Measurements from ENCODE around the gene LITAF. TPM values are rescaled to one million over a fixed set of nuclear protein-coding genes. Genes with fewer than 3 reads are reported as not detected.

Gene LITAF
- total RNA-seq, 1 experiment from 2014 or later: 84.2 TPM

GRCh38 chr16:11557801-11558200, 28.9 kb downstream of the LITAF start (continued):
- TF ChIP-seq CTCF (IDR thresholded peaks at IDR 0.05 in 2 of 3, conservative IDR thresholded peaks at IDR 0.05 in 1 of 3; ENCODE audit: borderline replicate concordance in 1 of 3, insufficient read depth in 1 of 3, low read depth in 2 of 3, low read length in 2 of 3) (no peak), SP1 (IDR thresholded peaks at IDR 0.05; ENCODE audit: low read depth) (no peak), FOSL1 (IDR thresholded peaks at IDR 0.05; ENCODE audit: low read depth) (no peak)

- Histone ChIP-seq H3K4me1 (ENCODE audit: control insufficient read depth in 1 of 2, insufficient read depth in 2 of 2, low read length in 2 of 2) (no peaks in the 10 kb centered on the region), H3K36me3 (ENCODE audit: control insufficient read depth in 1 of 2, insufficient read depth in 2 of 2, low read length in 2 of 2) (peaks cover 12 to 23% of the 10 kb centered on the region in 2 experiments; a peak in 3 of 4 replicates), H3K79me2 (ENCODE audit: insufficient read depth, low read length) (peaks cover 18% of the 10 kb centered on the region), H4K20me1 (ENCODE audit: insufficient read depth) (no peaks in the 10 kb centered on the region), H3K27me3 (ENCODE audit: insufficient read depth, low read length) (no peaks in the 10 kb centered on the region), H3K9ac (ENCODE audit: low read length) (no peak overlapping the region), H3K9me3 (ENCODE audit: control insufficient read depth in 1 of 2, insufficient read depth in 1 of 2, low read depth in 1 of 2, low read length in 2 of 2) (peaks cover 8 to 14% of the 10 kb centered on the region in 2 experiments; a peak in 2 of 4 replicates), H3K4me3 (replicated peaks in 1 of 2; ENCODE audit: low read depth in 1 of 2, low read length in 2 of 2) (no peak overlapping the region), H2AFZ (ENCODE audit: low read depth, low read length, poor library complexity, severe bottlenecking) (no peak overlapping the region), H3K4me2 (ENCODE audit: low read length) (no peak overlapping the region), H3K9me2 (ENCODE audit: insufficient read depth) (no peaks in the 10 kb centered on the region), H3K27ac (ENCODE audit: low read depth, low read length) (no peak overlapping the region)
- intact Hi-C loops (cut with micrococcal nuclease): no loop called here
- POLR2A ChIA-PET: no interaction called here
- BruUV-seq (replicated peaks): no TSS peak
- RAD21 ChIA-PET (ENCODE audit: low non-redundant PET in 1 of 2, low total read pairs in 2 of 2, uncharacterized antibody in 2 of 2, unreplicated experiment in 2 of 2): no interaction called here
- no peak for ATAC-seq
- no peak for DNase-seq (ENCODE audit: low read depth, low spot score)
- CTCF ChIA-PET: no interaction called here
- TF ChIP-seq ATF3 (IDR thresholded peaks at IDR 0.05) (no peak), CBX3 (IDR thresholded peaks at IDR 0.05; ENCODE audit: low read depth) (no peak), ELF1 (IDR thresholded peaks at IDR 0.05; ENCODE audit: borderline replicate concordance, low read depth) (no peak), FOSL1 (IDR thresholded peaks at IDR 0.05; ENCODE audit: low read depth) (no peak), ZNF274 (IDR thresholded peaks at IDR 0.05; ENCODE audit: low read depth, low read length) (no peak)
Measured at GRCh38 chr16:11556945-11557720, 29.6 kb downstream of the LITAF start.

All from HCT116 (cell line).